Sciatic nerve (tissue), 2 donors: Measurements from ENCODE around the gene NCBP2. TPM values are rescaled to one million over a fixed set of nuclear protein-coding genes. Genes with fewer than 3 reads are reported as not detected.
A peak's percentile ranks its signal among the peaks of the same experiment; 100 is the strongest.

ENCODE experiments used
- ATAC-seq: fragments of 200-7000 bp; cut with Tn5 transposase; one replicate; pipeline ENCODE4 v1.9.1; 2020; ENCODE audit warnings: mild to moderate bottlenecking, moderate library complexity
- DNase-seq: peaks from one replicate; pipeline ENCODE4 v3.0.0-alpha.2; 2020; ENCODE audit warnings: low spot score
- intact Hi-C: fragments of 100-400 bp; cut with DNase I; formaldehyde crosslinking; loops from one replicate; pipeline ENCODE4 v1.14.2; 2022
- total RNA-seq: library from RNA; stranded (reverse); fragmentation: NEBNext Ultra II Directional; extraction: Animal tissue kit (Norgen Biotek cat#: 25700); gene quantifications from one replicate; pipeline ENCODE4 v1.2.1, GENCODE V29; 2021
- donor health status: DM: no; HTN: no; CAD: no.
- donor health status: DM: no; HTN: no; CAD: no.

The NCBP2 gene
- total RNA-seq, 1 donor from 2014 or later = 39.9 TPM

GRCh38 chr3:196969134-196969659 lies 26.9 kb upstream of the NCBP2 start:
- DNase-seq (no peak), ATAC-seq (no peak)
- intact Hi-C loops = no loop called here

DNA sequence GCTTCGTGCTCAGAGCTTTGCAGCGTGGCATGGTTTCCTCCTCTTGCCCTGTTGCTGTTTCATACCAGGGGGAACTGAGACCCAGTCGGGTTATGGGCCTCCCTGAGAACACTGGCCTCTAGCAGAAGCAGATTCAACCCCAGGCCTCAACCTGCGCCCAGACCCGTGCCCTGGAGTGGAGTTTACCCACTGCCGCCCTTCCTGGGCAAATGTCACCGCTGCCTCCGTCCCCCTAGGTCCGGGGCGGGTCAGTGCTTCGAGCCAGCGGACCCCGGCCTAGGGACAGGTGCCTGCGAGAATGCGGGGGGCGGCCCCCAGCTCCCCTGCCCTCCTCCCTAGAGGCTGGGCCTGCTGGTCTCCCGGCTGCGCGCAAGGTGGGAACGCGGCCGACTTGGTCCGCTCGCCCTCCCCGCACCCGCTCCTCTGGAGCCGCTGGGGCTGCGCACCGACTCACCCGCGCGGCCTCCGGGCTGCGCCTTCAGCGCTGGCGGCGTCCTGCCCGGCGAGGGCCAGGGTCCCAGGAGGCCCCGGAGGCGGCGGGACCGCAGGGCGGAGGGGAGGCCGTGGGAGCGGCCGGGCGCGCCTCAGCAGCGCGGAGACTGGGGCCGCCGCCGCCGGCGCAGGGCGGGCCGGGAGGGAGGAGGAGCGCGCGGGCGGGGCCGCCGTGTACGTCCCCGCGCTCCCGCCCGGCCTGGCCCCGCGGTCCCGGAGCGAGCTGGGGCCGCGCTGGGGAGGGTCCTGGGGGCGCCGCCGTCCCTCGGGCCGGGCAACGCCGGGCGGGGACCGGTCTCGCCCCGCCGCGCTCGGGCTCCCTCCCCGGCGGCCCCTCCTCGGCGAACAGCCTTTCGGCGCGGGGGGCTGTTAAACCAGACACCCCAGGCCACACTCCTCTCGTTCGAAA lies 26.2 kb upstream of the NCBP2 start, which contains the start of gene PIGZ:
Gene PIGZ (minus strand): TSS at position 601 of the 901 bp plus-strand sequence. CDS start 16,802 bp downstream, outside the sequence.
- DNase-seq = no peak
- intact Hi-C loops = no loop called here
- ATAC-seq = peak; percentile 69

DNA sequence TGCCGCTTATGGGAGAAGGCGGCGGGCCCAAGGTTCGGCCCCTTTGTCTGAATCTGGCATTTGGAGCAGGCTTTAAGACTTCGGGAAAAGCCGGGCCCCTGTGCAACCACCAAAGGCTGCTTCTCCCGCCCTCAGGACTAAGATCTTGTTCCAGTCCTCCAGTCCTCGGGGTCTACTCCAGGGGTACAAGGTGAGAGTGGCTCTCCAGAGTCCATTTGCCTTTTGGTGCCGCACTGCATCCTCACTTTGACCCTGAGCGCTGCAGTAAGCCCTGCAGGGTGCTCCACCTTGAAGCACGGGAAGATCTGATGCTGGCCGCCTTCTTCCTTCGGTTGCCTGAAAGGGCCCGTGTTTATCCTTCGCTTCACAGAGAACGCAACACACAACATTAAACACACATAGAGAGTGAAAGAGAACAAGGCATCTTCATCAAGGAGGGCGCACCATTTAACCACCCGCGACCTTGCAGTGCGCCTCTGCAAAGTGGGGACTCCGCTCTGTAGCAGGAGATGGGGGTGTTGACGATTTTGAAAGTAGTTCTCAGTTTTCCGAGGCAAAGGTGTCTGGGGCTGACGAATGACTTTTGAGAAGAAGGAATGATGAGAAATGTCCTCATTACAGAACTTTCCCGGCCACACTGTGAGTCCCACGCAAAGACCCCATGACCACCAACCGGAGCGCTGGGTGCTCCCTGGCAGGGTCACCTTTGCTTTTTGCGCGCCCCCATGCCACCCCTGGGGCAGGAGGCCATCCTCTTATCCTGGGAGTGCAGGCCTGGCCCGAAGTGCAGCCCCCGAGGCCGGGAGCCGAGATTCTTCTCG lies 25.3 kb upstream of the NCBP2 start:
- intact Hi-C loops = no loop called here
- DNase-seq (no peak), ATAC-seq (no peak)

DNA sequence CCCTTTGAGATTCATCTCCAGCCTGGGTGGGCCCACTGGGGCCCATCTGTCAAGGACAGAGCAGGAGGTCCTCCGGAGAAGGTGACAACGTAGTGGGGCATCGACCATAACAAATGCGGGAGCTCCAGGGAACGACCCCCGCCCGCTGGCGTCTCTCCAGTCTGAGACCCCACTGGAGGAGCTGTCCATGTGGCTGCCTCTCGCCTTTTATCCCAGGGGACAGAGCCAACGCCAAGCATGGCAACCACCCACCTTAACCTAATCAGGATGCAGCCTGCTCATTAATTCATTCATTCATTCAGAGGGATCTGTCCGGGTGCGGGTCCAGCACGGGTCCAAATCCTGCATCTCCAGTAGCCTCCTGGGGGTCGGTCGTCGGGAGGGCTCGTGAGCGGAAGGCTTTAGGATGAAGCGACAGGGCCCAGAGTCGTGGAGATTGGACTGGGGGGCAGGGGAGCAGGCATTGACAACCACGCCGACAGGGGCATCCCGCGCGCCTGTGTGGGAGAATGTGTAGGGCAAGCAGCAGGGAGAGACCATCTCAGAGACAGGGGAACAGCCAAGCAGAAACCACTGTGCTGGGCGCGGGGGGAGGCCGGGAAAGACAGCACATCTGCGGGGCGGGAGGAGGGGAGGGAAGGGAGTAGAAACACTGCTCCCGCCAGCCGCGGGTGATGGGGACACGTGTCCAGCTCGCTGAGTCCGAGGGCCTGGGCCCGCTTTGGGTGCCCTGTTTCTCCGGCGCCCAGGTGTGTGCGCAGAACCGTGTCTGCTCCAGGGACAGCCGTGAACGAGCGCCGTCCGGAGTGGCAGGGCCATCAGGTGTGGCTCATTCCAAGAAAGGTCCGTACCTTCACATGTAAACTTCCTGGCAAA lies 24.4 kb upstream of the NCBP2 start:
- no peak for DNase-seq
- ATAC-seq = no peak
- intact Hi-C loops = no loop called here

- ATAC-seq = no peak
- intact Hi-C loops = no loop called here
- DNase-seq = peak; percentile 22
These were observed 23.5 kb upstream of the NCBP2 start for GRCh38 chr3:196965804-196966173.

DNA sequence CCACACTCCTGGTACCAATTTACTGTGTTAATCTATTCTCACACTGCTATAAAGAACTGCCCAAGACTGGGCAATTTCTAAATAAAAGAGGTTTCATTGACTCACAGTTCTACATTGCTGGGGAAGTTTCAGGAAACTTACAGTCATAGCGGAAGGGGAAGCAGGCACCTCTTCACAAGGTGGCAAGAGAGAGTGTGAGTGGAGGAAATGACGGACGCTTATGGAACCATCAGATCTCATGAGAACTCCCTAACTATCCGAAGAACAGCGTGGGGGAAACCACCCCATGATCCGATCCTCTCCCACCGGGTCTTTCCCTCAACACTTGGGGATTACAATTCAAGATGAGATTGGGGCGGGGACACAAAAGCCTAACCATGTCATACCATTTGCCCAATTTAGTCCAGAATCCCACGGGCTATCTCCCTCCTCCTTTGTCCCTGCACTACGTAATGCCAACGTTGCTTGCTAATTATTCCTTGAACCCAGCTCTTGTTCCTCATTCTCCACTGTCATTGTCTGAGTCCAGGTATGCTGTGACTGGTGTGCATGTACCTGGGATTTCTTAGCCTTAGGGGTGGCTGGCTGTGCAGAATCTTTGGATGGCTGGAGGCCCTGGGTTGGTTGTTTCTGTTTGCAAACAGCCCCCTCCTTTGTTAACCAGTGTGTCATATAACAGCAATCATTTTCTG lies 22.9 kb upstream of the NCBP2 start:
- ATAC-seq (no peak), DNase-seq (peak; percentile 28)
- intact Hi-C loops = no loop called here

DNA sequence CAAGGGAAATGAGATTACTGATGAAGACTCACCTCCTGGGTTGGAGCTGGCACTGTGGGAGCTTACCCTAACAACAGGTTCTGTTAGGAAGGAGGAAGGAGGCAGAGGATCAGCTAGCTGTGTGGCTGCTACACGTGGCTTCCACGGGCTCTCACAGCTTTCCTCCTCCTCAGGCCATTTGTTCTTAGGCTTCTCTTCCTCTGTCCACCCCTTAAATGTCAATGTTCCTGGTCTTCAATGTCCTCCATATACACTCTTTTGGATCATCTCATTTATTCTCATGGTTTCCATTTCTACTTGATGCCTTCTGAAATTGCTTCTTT lies 21.3 kb upstream of the NCBP2 start:
- DNase-seq = no peak
- ATAC-seq = no peak
- intact Hi-C loops = no loop called here

- ATAC-seq (no peak), DNase-seq (no peak)
- intact Hi-C loops = no loop called here
These were observed 20.8 kb upstream of the NCBP2 start for GRCh38 chr3:196962930-196963630.

DNA sequence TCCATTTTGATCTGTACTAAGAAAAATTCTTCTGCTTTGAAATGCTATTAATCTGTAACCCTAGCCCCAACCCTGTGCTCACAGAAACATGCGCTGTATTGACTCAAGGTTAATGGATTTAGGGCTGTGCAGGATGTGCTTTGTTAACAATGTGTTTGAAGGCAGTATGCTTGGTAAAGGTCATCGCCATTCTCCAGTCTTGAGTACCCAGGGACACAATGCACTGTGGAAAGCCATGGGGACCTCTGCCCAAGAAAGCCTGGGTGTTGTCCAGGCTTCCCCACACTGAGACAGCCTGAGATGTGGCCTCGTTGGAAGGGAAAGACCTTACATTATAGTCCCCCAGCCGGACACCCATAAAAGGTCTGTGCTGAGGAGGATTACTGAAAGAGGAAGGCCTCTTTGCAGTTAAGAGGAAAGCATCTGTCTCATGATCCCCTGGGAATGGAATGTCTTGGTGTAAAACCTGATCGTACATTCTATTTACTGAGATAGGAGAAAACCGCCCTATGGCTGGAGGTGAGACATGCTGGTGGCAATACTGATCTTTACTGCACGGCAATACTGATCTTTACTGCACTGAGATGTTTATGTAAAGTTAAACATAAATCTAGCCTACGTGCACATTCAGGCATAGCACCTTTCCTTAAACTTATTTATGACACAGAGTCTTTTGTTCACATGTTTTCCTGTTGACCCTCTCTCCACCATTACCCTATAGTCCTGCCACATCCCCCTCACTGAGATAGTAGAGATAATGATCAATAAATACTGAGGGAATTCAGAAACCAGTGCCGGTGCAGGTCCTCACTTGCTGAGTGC lies 20.0 kb upstream of the NCBP2 start:
- no peak for ATAC-seq
- intact Hi-C loops = no loop called here
- no peak for DNase-seq

- no peak for ATAC-seq
- intact Hi-C loops = no loop called here
- DNase-seq = no peak
These were observed 12.5 kb upstream of the NCBP2 start for GRCh38 chr3:196954832-196955231.

- ATAC-seq (no peak), DNase-seq (no peak)
- intact Hi-C loops = no loop called here
These were observed 9.0 kb upstream of the NCBP2 start for GRCh38 chr3:196951371-196951770.

DNA sequence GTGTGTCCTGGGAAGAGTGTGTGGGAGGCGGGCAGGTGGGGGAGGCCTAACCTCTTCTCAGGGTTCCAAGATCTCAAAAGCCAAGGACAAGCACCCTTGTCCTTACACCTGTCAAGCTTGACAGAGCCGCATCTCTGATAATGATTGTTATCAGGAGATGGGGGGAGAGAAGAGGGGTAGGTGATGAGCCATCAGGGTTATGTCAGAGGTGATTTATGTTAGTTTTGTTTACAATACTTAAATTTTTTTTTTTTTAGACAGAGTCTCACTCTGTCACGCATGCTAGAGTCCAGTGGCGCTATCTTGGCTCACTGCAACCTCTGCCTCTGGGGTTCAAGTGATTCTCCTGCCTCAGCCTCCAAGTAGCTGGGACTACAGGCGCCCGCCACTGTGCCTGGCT lies 7.4 kb upstream of the NCBP2 start:
- ATAC-seq = no peak
- no peak for DNase-seq
- intact Hi-C loops = no loop called here

- intact Hi-C loops = no loop called here
- no peak for ATAC-seq
These were observed 6.9 kb upstream of the NCBP2 start for GRCh38 chr3:196949285-196949619.

DNA sequence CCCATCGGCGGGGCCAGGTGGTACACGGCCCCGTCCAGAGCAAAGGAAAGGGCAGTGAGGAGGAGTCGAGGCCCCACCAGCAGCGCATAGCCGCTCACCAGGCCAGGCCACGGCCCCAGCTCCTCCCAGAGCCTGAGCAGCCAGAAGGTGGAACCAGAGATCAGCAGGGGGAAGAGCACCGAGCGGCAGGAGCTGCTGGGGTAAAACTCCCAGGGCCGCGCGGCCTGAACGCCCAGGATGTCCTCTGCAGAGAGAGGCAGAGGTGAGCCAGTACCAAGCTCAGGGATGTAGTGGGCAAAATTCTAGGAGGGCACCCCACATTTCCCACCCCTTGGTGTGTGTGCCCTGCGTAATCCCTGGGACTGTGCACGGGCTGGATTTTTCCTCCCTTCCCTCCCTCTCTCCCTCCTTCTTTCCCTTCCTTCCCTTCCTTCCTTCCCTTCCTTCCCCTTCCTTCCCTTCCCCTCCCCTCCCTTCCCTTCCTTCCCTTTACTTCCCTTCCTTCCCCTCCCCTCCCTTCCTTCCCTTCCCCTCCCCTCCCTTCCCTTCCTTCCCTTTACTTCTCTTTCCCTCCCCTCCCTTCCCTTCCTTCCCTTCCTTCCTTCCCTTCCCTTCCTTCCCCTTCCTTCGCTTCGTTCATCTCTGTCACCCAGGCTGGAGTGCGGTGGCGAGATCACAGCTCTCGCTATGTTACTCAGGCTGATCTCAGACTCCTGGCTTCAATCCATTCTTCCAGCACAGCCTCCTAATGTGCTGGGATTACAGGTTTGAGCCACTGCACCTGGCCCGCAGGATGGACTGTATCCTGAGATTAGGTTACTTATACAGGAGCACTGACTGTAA lies 6.3 kb upstream of the NCBP2 start:
- intact Hi-C loops = no loop called here
- ATAC-seq (peak; percentile 25), DNase-seq (no peak)

More at GRCh38 chr3:196949285-196949619, 6.9 kb upstream of the NCBP2 start:
- DNase-seq = no peak

DNA sequence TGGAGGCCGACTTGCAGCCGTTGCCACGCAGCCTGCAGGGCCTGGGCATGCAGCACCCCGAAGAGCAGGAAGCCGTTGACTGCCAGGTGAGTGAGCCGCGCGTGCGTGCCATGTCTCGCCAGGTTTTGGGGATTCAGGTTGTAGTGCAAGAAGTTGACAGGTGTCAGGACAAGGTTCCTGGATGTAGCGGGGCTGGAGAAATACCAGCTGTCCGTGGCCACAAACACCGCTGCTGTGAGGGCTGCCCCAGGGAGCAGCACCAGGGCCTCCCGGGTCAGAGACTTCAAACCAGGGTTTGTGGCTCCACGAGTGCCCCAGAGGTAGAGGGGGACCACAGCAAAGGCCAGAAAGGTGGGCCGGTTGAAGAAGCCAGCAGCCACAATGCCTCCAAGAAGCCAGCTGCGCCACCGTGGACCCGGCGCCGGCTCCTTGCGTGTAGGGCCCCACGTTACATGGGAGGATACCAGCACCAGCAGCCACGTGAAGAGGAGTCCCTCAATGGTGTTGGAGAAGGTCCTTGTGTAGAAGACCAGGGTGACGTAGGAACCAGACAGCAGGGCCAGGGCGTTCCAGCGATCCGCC lies 5.6 kb upstream of the NCBP2 start:
- intact Hi-C loops = no loop called here
- DNase-seq = no peak
- ATAC-seq = peak; percentile 17
